ES-I3 (cell line): ENCODE measurements around the gene CDCA4.
A peak's percentile ranks its signal among the peaks of the same experiment; 100 is the strongest.
"Not testable (repeated sequence)": the region's sequence is repeated elsewhere in the genome, so short reads cannot be mapped to it uniquely, and the experiment has no call there.

Experiments used
- H3K36me3 ChIP-seq: 2 replicates; pipeline ENCODE4 v1.6.1; 2013; ENCODE audit warnings: mild to moderate bottlenecking, low read length, control low read depth, moderate library complexity; ENCODE audit not compliant: insufficient read depth
- H3K4me1 ChIP-seq: 2 replicates; pipeline ENCODE4 v1.6.1; 2013; ENCODE audit warnings: mild to moderate bottlenecking, control low read depth, low read length; ENCODE audit not compliant: insufficient read depth
- H3K9ac ChIP-seq: 2 replicates; pipeline ENCODE4 v1.6.1; 2013; ENCODE audit warnings: low read depth, mild to moderate bottlenecking, low read length, moderate library complexity
- H3K9me3 ChIP-seq: 2 replicates; pipeline ENCODE4 v1.6.1; 2013; ENCODE audit warnings: mild to moderate bottlenecking, low read length, moderate library complexity; ENCODE audit not compliant: control insufficient read depth, insufficient read depth

The CDCA4 gene

GRCh38 chr14:105020815-105021655 lies at the start of gene CDCA4:
Gene CDCA4 (minus strand): TSS chr14:105021083. CDS start chr14:105011929, 9,154 bp downstream.
- H3K9me3 ChIP-seq = no peaks in the 10 kb centered on the region
- peaks cover 20% of the 10 kb centered on the region for H3K4me1 ChIP-seq
- peak within 1 kb of the TSS; percentile 89 for H3K9ac ChIP-seq
- 0 out of 2 replicates have a peak, but pooled peaks cover 3% of the 10 kb centered on the region for H3K36me3 ChIP-seq

DNA sequence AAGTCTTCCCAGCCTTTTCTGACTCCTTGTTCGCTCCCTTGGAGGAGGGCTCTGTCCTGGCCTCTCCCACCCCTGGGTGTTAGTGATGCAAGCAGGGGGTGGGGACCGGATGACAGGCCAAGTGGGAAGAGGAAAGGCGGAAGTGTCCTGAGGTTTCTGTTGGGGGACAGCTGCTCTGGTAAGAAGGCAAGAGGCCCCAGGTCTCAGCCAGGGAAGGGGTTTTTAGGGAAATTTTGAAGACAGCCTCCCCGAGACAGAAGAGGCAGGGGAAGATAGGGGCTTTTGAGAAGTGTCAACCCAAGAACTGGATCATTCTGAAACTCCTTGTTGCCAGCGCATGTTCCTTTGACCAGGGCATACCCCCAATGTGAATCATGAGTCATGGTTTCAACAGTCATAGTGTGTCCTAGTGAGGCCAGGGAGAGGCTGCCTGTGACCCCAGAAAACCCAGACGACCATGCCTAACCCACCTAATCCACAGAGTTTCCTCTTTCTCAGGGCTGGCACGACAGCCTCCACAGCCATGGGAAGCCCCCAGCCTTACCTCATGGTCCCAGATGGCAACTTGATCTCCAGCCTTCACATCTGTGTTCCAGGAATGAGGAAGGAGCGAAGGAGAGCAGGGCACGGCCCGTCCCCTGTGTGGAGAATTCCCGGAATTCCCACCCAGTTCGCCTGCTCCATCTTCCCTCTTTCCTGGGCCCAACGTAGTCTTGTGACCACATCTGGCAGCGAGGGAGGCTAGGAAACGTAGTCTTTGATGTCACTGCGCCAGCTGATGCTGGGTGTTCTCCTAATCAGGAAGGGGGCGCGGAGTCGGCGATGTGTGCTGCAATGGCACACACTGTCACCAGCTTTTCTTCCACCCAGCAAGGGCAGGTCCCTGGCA lies 49.2 kb upstream of the CDCA4 start:
- H3K4me1 ChIP-seq = no peaks in the 10 kb centered on the region
- H3K9me3 ChIP-seq = no peaks in the 10 kb centered on the region
- H3K9ac ChIP-seq = no peak overlapping the region
- no peaks in the 10 kb centered on the region for H3K36me3 ChIP-seq

DNA sequence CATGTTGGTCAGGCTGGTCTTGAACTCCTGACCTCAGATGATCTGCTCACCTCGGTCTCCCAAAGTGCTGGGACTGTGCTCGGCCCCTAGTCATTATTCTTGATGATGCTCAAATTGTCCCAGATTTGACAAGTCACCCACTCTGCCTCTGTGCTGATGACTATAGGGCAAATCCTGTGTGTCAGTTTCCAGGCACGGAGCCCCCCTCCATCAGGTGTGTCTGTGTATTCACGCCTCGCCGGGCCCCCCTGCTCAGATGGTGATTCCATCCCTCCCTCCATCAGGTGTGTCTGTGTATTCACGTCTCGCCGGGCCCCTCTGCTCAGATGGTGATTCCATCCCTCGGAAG lies 48.6 kb upstream of the CDCA4 start:
- no peaks in the 10 kb centered on the region for H3K4me1 ChIP-seq

GRCh38 chr14:105068818-105069217 lies 47.9 kb upstream of the CDCA4 start:
- no peaks in the 10 kb centered on the region for H3K4me1 ChIP-seq
- no peaks in the 10 kb centered on the region for H3K9me3 ChIP-seq
- no peaks in the 10 kb centered on the region for H3K36me3 ChIP-seq
- no peak overlapping the region for H3K9ac ChIP-seq

More for the DNA sequence above, 48.6 kb upstream of the CDCA4 start:
- no peaks in the 10 kb centered on the region for H3K9me3 ChIP-seq
- H3K9ac ChIP-seq = no peak overlapping the region
- no peaks in the 10 kb centered on the region for H3K36me3 ChIP-seq

- Histone ChIP-seq H3K9ac (no peak overlapping the region), H3K4me1 (no peaks in the 10 kb centered on the region), H3K36me3 (no peaks in the 10 kb centered on the region), H3K9me3 (no peaks in the 10 kb centered on the region)
These were observed 47.1 kb upstream of the CDCA4 start for GRCh38 chr14:105067969-105068301.

DNA sequence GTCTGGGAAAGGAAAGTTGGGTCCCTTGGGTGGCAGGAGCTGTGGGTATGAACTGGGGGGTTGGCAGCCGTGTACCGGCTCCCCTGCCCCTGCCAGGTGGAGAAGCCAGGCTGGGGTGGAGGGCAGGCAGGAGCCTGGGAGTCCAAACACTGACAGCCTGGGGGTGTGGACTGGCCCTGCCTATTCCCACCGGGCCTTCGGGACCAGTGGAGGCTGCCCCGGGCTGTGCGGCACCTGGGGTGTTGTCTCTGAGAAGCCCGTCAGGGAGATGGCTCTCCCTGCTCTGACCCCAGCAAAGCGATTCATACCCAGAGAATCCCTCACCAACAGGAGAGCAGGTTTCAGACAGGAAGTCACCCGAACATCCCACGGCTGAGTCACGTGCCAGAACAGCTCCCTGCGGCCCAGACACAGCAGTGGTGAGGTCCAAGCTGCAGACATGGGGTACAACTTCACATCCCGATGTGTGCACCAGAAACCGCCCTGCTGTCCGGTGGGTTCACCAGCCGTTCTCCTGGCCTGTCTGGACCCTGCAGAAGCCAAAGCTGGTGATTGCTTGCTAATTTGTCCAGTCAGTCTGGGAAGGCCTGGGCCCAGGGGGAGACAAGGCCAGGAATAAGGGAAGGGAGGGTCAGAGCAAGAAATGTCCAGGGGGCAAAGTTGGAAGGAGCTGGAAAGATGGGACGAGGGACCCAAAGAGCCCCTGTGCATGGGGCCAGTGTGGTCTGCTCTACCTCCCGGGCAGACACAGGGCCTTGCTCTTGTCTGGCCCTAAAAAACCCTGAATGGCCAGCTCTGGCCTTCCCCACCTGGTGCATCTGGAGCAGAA lies 46.5 kb upstream of the CDCA4 start:
- Histone ChIP-seq H3K36me3 (no peaks in the 10 kb centered on the region), H3K9ac (no peak overlapping the region), H3K4me1 (no peaks in the 10 kb centered on the region), H3K9me3 (no peaks in the 10 kb centered on the region)

DNA sequence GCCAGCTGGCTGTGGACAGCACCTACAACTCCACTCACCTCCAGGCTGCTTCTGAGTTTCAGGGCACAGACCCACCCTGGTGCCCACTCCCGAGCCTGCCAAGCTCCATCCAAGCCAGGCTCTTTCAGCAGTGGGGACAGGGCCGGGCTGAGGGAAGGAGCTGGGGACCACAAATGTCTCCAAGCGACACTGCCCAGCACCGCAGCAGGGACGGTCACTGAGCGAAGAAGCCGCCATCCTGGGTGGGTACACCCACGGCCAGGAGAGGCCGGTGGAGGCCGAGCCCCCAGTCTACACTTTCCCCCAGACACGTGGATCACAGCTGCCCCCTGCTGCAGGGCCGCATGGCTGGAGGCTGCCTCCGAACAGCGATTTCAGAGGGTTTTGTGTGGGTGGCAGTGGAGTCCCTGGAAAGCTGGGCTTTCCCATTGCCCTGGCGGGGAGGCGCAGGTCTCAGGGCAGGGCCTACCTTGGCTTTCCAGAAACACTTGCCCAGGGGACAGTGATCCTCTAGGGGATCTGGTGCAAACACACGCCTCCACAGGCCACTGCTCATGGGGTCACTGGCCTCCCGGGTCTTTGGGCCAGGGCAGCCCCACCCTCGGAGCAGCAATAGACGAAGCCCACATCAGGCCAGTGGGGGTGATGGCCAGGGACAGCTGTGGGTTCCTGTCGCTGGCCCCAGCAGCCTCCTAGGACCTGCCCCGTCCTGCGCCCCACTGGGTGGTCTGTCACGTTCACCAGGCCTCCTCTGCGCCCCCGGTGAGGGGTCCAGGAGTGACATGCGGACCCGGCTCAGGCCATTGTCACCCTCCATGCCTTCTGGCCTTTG lies 45.6 kb upstream of the CDCA4 start:
- Histone ChIP-seq H3K9me3 (no peaks in the 10 kb centered on the region), H3K36me3 (no peaks in the 10 kb centered on the region), H3K4me1 (no peaks in the 10 kb centered on the region), H3K9ac (no peak overlapping the region)

DNA sequence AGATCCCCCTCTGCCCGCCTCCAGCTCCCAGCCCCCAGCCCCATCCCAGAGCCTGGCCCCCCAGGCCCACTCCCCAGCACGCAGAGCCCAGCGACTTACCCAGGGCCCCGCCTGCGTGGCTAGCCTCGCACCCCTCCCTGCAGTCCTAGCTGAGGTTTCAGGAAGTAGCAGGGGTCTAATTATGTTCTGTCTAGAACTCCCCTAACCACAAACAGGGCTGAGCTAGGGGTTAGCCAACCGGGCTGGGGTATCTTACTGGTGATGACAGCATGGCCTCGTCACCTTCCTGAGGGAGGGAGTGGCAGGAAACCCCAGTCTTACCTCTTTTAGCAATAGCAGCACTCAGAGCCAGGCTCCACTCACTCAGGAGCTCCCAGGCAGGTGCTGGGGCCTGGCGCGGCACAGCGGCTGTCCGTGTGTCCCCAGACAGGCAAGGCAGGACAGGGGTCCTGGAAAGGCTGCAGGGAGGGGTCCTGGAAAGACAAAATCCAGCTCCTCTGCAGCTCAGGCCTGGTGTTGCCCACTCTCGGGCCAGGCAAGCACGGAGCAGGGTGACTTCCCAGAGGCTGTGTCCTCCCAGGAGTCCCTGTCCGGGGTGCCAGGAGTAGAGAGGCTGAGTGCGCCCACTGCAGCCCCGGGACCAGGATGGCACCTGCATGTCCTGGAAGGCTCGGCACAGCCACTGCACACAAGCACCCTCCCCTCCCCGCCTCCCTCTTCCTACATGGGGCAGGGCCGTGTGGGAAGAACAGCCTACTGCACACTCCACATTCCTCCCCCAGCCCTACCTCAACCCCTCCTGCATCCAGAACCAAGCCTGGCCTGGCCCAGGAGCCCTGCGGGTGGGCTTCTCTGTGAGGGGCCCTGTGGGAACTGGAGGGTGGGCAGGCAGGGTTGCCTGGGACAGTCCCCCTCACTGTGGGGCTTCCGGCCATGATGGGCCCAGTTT lies 44.7 kb upstream of the CDCA4 start, which contains the start of gene GPR132:
GPR132 (minus strand) TSS at position 151 of the 949 bp plus-strand sequence. CDS start 10,010 bp downstream, outside the sequence.
- H3K36me3 ChIP-seq = no peaks in the 10 kb centered on the region
- no peak within 1 kb of the TSS for H3K9ac ChIP-seq
- no peaks in the 10 kb centered on the region for H3K4me1 ChIP-seq
- H3K9me3 ChIP-seq = no peaks in the 10 kb centered on the region

DNA sequence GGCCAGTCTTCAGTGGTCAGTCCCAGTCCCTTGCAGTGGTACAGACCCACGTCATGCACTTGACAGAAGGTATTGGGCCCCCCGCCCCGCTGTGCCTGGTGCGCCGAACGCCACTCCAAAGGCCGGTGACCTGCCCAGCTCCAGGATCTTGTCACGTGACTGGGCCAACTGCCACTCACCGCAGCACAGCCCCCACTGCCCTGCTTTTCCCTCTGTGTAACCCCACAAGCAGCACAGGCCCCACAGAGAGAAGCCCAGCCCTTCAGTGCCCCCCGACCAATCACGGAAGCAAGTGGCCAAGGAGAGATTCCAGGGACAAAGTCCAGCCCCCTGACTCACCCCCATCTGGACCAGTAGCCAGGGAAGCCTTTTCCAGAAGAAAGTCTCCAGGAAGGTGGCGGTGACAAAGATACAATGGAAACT lies 43.8 kb upstream of the CDCA4 start:
- H3K36me3 ChIP-seq = no peaks in the 10 kb centered on the region
- H3K9me3 ChIP-seq = no peaks in the 10 kb centered on the region
- H3K9ac ChIP-seq = no peak overlapping the region
- no peaks in the 10 kb centered on the region for H3K4me1 ChIP-seq

DNA sequence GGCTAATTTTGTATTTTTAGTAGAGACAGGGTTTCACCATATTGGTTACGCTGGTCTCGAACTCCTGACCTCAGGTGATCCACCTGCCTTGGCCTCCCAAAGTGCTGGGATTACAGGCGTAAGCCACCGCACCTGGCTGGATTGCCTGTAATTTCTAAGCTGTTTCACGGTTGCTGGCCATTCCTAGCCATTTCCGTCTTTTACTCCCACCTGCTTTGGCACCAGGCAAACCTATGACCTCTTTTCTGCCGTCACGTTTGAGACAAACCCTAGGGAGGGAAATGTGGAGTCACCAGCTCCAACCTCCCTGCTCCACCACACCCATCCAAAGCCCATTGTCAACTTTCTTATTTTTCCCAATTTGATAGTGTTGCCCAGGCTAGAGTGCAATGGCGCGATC lies 43.1 kb upstream of the CDCA4 start:
- H3K9ac ChIP-seq = no peak overlapping the region
- no peaks in the 10 kb centered on the region for H3K4me1 ChIP-seq
- H3K36me3 ChIP-seq = no peaks in the 10 kb centered on the region
- H3K9me3 ChIP-seq = no peaks in the 10 kb centered on the region

DNA sequence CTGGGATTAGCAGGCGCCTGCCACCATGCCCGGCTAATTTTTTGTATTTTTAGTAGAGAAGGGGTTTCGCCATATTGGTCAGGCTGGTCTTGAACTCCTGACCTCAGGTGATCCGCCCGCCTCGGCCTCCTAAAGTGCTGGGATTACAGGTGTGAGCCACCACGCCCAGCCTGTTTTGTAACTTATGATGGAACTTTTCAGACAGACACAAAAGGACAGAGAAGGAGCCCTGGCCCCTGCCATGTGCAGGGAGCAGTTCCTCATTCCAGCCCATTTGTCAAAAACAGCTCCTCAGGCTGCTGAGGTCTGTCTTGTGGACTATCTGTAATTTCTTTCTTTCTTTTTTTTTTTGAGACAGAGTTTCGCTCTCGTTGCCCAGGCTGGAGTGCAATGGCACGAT lies 42.6 kb upstream of the CDCA4 start:
- not testable (repeated sequence) for H3K9me3 ChIP-seq, H3K9ac ChIP-seq, H3K4me1 ChIP-seq, H3K36me3 ChIP-seq

GRCh38 chr14:105063056-105063455 lies 42.2 kb upstream of the CDCA4 start:
- no peaks in the 10 kb centered on the region for H3K36me3 ChIP-seq
- H3K4me1 ChIP-seq = no peaks in the 10 kb centered on the region
- no peak overlapping the region for H3K9ac ChIP-seq
- H3K9me3 ChIP-seq = no peaks in the 10 kb centered on the region

- H3K4me1 ChIP-seq = no peaks in the 10 kb centered on the region
- no peaks in the 10 kb centered on the region for H3K36me3 ChIP-seq
- no peak overlapping the region for H3K9ac ChIP-seq
- no peaks in the 10 kb centered on the region for H3K9me3 ChIP-seq
These were observed 41.2 kb upstream of the CDCA4 start for GRCh38 chr14:105062048-105062433.
